ENCODE data around the gene BABAM2. TPM values are rescaled to one million over a fixed set of nuclear protein-coding genes. Genes with fewer than 3 reads are reported as not detected.

Gene BABAM2
- total and polyA plus RNA-seq, 2 of the 4 experiments (the other 2 are of a cell fraction): 20.9 to 23.1 TPM

- Histone ChIP-seq H4K91ac (ENCODE audit: insufficient read depth, low read depth, low read length) (no peak overlapping the region), H3K56ac (ENCODE audit: extremely low read depth, insufficient read depth, low read length) (no peak overlapping the region), H4K8ac (ENCODE audit: low read depth in 2 of 2, low read length in 2 of 2) (no peak overlapping the region), H4K20me1 (ENCODE audit: insufficient read depth, low read length) (no peaks in the 10 kb centered on the region), H3K4me1 (ENCODE audit: control insufficient read depth, insufficient read depth, low read length) (no peaks in the 10 kb centered on the region; the same call in 1 of the 2 replicates), H3K4me3 (ENCODE audit: insufficient read depth, low read depth, low read length) (no peak overlapping the region), H3K36me3 (ENCODE audit: control insufficient read depth, insufficient read depth, low read length) (peaks cover 4% of the 10 kb centered on the region; the same call in 1 of the 2 replicates), H3K79me1 (ENCODE audit: low read depth in 1 of 2, low read length in 2 of 2) (peaks cover 0 to 5% of the 10 kb centered on the region in 2 experiments; a peak in 1 of 4 replicates), H3K4ac (ENCODE audit: low read depth, low read length) (no peak overlapping the region), H2AK5ac (ENCODE audit: low read depth, low read length) (peak overlapping the region; percentile 67; the same call in 1 of the 2 replicates), H3K4me2 (ENCODE audit: low read depth, low read length) (no peak overlapping the region), H3K27me3 (ENCODE audit: control insufficient read depth, insufficient read depth, low read length) (no peaks in the 10 kb centered on the region), H3K27ac (ENCODE audit: insufficient read depth, low read length) (no peak overlapping the region), H3K14ac (replicated peaks; ENCODE audit: low read depth, low read length) (0 out of 2 replicates have a peak overlapping the region, but pooled peaks have one; percentile 5), H3K23ac (ENCODE audit: low read depth, low read length) (no peak overlapping the region), H3K9me3 (ENCODE audit: control insufficient read depth, insufficient read depth, low read length) (no peaks in the 10 kb centered on the region), H3K18ac (ENCODE audit: low read depth, low read length) (no peak overlapping the region), H4K5ac (ENCODE audit: low read depth, low read length) (no peak overlapping the region), H2BK5ac (ENCODE audit: low read depth, low read length, poor library complexity, severe bottlenecking) (no peak overlapping the region), H2AFZ (replicated peaks; ENCODE audit: low read length, poor library complexity) (no peak overlapping the region), H3K9me1 (ENCODE audit: insufficient read depth, low read length) (peaks cover 6% of the 10 kb centered on the region; the same call in 1 of the 2 replicates), H3K9ac (ENCODE audit: low read depth, low read length) (no peak overlapping the region), H2BK20ac (ENCODE audit: low read depth, low read length) (no peak overlapping the region), H2AK9ac (replicated peaks; ENCODE audit: low read depth, low read length, poor library complexity) (no peak overlapping the region), H2BK120ac (ENCODE audit: low read depth, low read length) (no peak overlapping the region), H2BK15ac (ENCODE audit: low read depth, low read length) (no peak overlapping the region; the same call in 2 of the 3 replicates)
- ATAC-seq (ENCODE audit: low read depth): no peak
- intact Hi-C loops (cut with micrococcal nuclease): no loop called here
- no TSS peak for BruUV-seq (replicated peaks)
- no peak for DNase-seq
- 100% methylated on average over 3 of the region's 7 CpGs; no CpG with 5 or more reads in 1 of the 2 experiments for WGBS, 2 experiments (ENCODE audit: extremely low coverage in 2 of 2, insufficient read length in 1 of 2)
- TF ChIP-seq USF2 (IDR thresholded peaks at IDR 0.05; ENCODE audit: low read depth, low read length) (no peak), ELK1 (IDR thresholded peaks at IDR 0.05; ENCODE audit: borderline replicate concordance, low read depth, low read length) (no peak), MAFK (IDR thresholded peaks at IDR 0.05; ENCODE audit: low read depth, low read length) (no peak), BHLHE40 (IDR thresholded peaks at IDR 0.05; ENCODE audit: low read depth, low read length) (no peak), FOS (IDR thresholded peaks at IDR 0.05; ENCODE audit: low read depth, low read length) (no peak), RFX5 (IDR thresholded peaks at IDR 0.05; ENCODE audit: low read depth, low read length) (no peak)
- in situ Hi-C loops (cut with MboI; ENCODE audit: low sequenced_read_pairs): no loop called here
- dilution Hi-C loops (cut with HindIII; ENCODE audit: low sequenced_read_pairs, unreplicated experiment): no loop called here
- POLR2A ChIA-PET (ENCODE audit: unreplicated experiment): no interaction called here
- CTCF ChIA-PET: interaction anchor here (0.6 kb wide), 1 partner anchor 17 kb away, joined by 4 read pairs; no protein-coding TSS in a partner anchor
Observed at GRCh38 chr2:28311660-28312249, 421.2 kb downstream of the BABAM2 start.
